ENCODE data around the gene WDR87.

Gene WDR87

GRCh38 chr19:37931881-37932655, 25.7 kb upstream of the WDR87 start:
- TF ChIP-seq POLR2AphosphoS5 (IDR thresholded peaks at IDR 0.05; ENCODE audit: low read depth) (peak; percentile 84), SPI1 (IDR thresholded peaks at IDR 0.05; ENCODE audit: borderline replicate concordance, low read depth) (peak; percentile 56; the same call in 1 of the 2 replicates), GABPA (IDR thresholded peaks at IDR 0.05; ENCODE audit: low read depth) (no peak)
- no peaks in the 10 kb centered on the region for H3K27me3 ChIP-seq (ENCODE audit: insufficient read depth, poor library complexity, severe bottlenecking)
- H3K27ac ChIP-seq (replicated peaks), result peak overlapping the region; percentile 89
- DNase-seq (ENCODE audit: low read depth in 1 of 2, low spot score in 1 of 2), result peak; percentile 61 to 85
- peak overlapping the region; percentile 41 for H3K4me3 ChIP-seq (replicated peaks; ENCODE audit: insufficient read depth, low read length)

- Histone ChIP-seq H3K27ac (replicated peaks) (no peak overlapping the region), H3K27me3 (ENCODE audit: insufficient read depth, poor library complexity, severe bottlenecking) (no peaks in the 10 kb centered on the region), H3K4me3 (replicated peaks; ENCODE audit: insufficient read depth, low read length) (no peak overlapping the region)
- DNase-seq (ENCODE audit: low read depth in 1 of 2, low spot score in 1 of 2), result no peak
- TF ChIP-seq GABPA (IDR thresholded peaks at IDR 0.05; ENCODE audit: low read depth) (no peak), SPI1 (IDR thresholded peaks at IDR 0.05; ENCODE audit: borderline replicate concordance, low read depth) (no peak), REST (IDR thresholded peaks at IDR 0.05; ENCODE audit: insufficient replicate concordance, low read depth) (no peak), POLR2AphosphoS5 (IDR thresholded peaks at IDR 0.05; ENCODE audit: low read depth) (no peak), CTCF (IDR thresholded peaks at IDR 0.05; ENCODE audit: insufficient read depth, low read length) (no peak)
These were observed 24.0 kb upstream of the WDR87 start for GRCh38 chr19:37930416-37930815.

GRCh38 chr19:37929355-37929923, 23.0 kb upstream of the WDR87 start:
- DNase-seq (ENCODE audit: low read depth in 1 of 2, low spot score in 1 of 2), result no peak
- no peaks in the 10 kb centered on the region for H3K27me3 ChIP-seq (ENCODE audit: insufficient read depth, poor library complexity, severe bottlenecking)
- no peak overlapping the region for H3K4me3 ChIP-seq (replicated peaks; ENCODE audit: insufficient read depth, low read length)
- TF ChIP-seq SPI1 (IDR thresholded peaks at IDR 0.05; ENCODE audit: borderline replicate concordance, low read depth) (no peak), CTCF (IDR thresholded peaks at IDR 0.05; ENCODE audit: insufficient read depth, low read length) (no peak)
- H3K27ac ChIP-seq (replicated peaks), result no peak overlapping the region

- peak in 1 of 2 experiments; percentile 63 for DNase-seq (ENCODE audit: low read depth in 1 of 2, low spot score in 1 of 2)
- no peak overlapping the region for H3K4me3 ChIP-seq (replicated peaks; ENCODE audit: insufficient read depth, low read length)
- TF ChIP-seq SPI1 (IDR thresholded peaks at IDR 0.05; ENCODE audit: borderline replicate concordance, low read depth) (no peak), CTCF (IDR thresholded peaks at IDR 0.05; ENCODE audit: insufficient read depth, low read length) (no peak), POLR2AphosphoS5 (IDR thresholded peaks at IDR 0.05; ENCODE audit: low read depth) (no peak), GABPA (IDR thresholded peaks at IDR 0.05; ENCODE audit: low read depth) (no peak), REST (IDR thresholded peaks at IDR 0.05; ENCODE audit: insufficient replicate concordance, low read depth) (no peak)
- H3K27me3 ChIP-seq (ENCODE audit: insufficient read depth, poor library complexity, severe bottlenecking), result no peaks in the 10 kb centered on the region
- 0 out of 2 replicates have a peak overlapping the region, but pooled peaks have one; percentile 5 for H3K27ac ChIP-seq (replicated peaks)
These were observed 22.3 kb upstream of the WDR87 start for GRCh38 chr19:37928527-37929286.

All from HL-60 (cell line).